ENCODE results near the gene MDGA2. TPM values are rescaled to one million over a fixed set of nuclear protein-coding genes. Genes with fewer than 3 reads are reported as not detected.
"Not testable (repeated sequence)": the region's sequence is repeated elsewhere in the genome, so short reads cannot be mapped to it uniquely, and the experiment has no call there.

The MDGA2 gene
- total RNA-seq, 1 donor from 2014 or later, result 8.1 TPM

GRCh38 chr14:47637753-47638152, 37.7 kb downstream of the MDGA2 start:
- Mint-ChIP-seq H3K4me3 (ENCODE audit: unreplicated experiment) (no peak overlapping the region), H3K36me3 (ENCODE audit: low read depth, unreplicated experiment) (no peaks in the 10 kb centered on the region), H3K4me1 (ENCODE audit: unreplicated experiment) (no peaks in the 10 kb centered on the region), H3K27me3 (ENCODE audit: unreplicated experiment) (no peaks in the 10 kb centered on the region), H3K9me3 (ENCODE audit: unreplicated experiment) (no peaks in the 10 kb centered on the region), H3K27ac (ENCODE audit: unreplicated experiment) (no peak overlapping the region)
- no peak for DNase-seq (ENCODE audit: low spot score)
- TF ChIP-seq CTCF (IDR thresholded peaks at IDR 0.05; ENCODE audit: unreplicated experiment), result no peak

DNA sequence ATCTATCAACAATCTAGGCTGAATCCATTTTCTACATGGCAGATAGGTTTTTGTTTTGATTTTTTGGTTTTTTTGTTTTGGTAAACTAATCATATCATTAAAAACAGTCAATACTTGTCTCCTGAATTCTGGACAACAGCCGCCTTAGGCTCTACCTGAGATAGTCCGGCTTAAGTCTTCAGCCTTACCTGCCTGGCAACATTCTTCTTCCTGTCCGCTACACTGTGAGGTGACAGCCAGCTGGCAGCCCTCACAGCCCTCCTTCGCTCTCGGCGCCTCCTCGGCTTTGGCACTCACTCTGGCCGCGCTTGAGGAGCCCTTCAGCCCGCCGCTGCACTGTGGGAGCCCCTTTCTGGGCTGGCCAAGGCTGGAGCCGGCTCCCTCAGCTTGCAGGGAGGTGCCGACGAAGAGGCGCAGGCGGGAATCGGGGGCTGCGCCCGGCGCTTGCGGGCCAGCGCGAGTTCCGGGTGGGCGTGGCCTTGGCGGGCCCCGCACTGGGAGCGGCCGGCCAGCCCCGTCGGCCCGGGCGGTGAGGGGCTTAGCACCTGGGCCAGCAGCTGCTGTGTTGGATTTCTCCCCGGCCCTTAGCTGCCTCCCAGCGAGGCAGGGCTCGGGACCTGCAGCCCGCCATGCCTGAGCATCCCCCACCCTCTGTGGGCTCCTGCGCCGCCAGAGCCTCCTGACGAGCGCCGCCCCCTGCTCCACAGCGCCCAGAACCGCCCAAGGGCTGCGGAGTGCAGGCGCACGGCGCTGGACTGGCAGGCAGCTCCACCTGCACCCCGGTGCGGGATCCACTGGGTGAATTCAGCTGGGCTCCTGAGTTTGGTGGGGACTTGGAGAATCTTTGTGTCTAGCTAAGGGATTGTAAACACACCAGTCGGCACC, 49.0 kb downstream of the MDGA2 start:
- H3K4me3 Mint-ChIP-seq (ENCODE audit: unreplicated experiment), result peak overlapping the region; percentile 80
- no peak for TF ChIP-seq CTCF (IDR thresholded peaks at IDR 0.05; ENCODE audit: unreplicated experiment)
- peak; percentile 27 for DNase-seq (ENCODE audit: low spot score)
- H3K36me3 Mint-ChIP-seq (ENCODE audit: low read depth, unreplicated experiment), result peaks cover 7% of the 10 kb centered on the region
- peaks cover 1% of the 10 kb centered on the region for H3K27me3 Mint-ChIP-seq (ENCODE audit: unreplicated experiment)
- no peaks in the 10 kb centered on the region for H3K4me1 Mint-ChIP-seq (ENCODE audit: unreplicated experiment)
- no peaks in the 10 kb centered on the region for H3K9me3 Mint-ChIP-seq (ENCODE audit: unreplicated experiment)
- H3K27ac Mint-ChIP-seq (ENCODE audit: unreplicated experiment), result no peak overlapping the region

DNA sequence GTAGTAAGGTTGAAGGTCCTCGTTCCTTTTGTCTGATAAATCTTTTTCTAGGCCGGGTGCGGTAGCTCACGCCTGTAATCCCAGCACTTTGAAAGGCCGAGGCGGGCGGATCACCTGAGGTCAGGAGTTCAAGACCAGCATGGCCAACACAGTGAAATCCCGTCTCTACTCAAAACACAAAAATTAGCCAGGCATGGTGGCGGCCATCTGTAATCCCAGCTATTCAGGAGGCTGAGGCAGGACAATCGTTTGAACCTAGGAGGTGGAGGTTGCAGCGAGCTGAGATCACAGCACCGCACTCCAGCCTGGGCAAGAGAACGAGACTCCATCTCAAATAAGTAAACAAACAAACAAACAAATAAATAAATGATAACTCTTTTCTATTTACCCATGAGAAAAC, 51.3 kb downstream of the MDGA2 start:
- DNase-seq (ENCODE audit: low spot score); H3K4me1 Mint-ChIP-seq (ENCODE audit: unreplicated experiment); H3K4me3 Mint-ChIP-seq (ENCODE audit: unreplicated experiment); H3K36me3 Mint-ChIP-seq (ENCODE audit: low read depth, unreplicated experiment); H3K27ac Mint-ChIP-seq (ENCODE audit: unreplicated experiment); H3K9me3 Mint-ChIP-seq (ENCODE audit: unreplicated experiment); H3K27me3 Mint-ChIP-seq (ENCODE audit: unreplicated experiment): not testable (repeated sequence)

GRCh38 chr14:47619392-47619791, 56.0 kb downstream of the MDGA2 start:
- no peak for TF ChIP-seq CTCF (IDR thresholded peaks at IDR 0.05; ENCODE audit: unreplicated experiment)
- Mint-ChIP-seq H3K9me3 (ENCODE audit: unreplicated experiment) (no peaks in the 10 kb centered on the region), H3K36me3 (ENCODE audit: low read depth, unreplicated experiment) (no peaks in the 10 kb centered on the region), H3K27ac (ENCODE audit: unreplicated experiment) (no peak overlapping the region), H3K4me1 (ENCODE audit: unreplicated experiment) (no peaks in the 10 kb centered on the region), H3K27me3 (ENCODE audit: unreplicated experiment) (peaks cover 2% of the 10 kb centered on the region), H3K4me3 (ENCODE audit: unreplicated experiment) (no peak overlapping the region)
- DNase-seq (ENCODE audit: low spot score), result no peak

DNA sequence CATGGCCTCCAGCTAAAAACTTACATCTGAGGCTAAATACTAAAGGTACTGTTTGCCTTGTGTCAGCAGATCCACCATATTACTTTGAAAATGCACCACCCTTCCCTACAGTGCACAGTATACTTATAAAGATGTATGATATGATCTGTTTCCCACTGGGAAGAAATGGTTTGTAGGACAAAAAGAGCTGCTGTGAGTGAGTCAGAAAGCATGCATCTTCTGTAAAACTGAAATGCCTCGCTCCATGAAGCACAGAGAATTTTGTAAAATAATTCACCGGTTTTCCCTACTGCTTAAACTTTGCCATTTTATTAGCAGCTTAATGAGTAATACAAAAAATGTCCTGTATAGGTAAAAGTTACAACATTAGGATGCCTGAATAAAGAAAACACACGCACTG, 68.8 kb downstream of the MDGA2 start:
- Mint-ChIP-seq H3K4me3 (ENCODE audit: unreplicated experiment) (no peak overlapping the region), H3K4me1 (ENCODE audit: unreplicated experiment) (no peaks in the 10 kb centered on the region), H3K27ac (ENCODE audit: unreplicated experiment) (no peak overlapping the region), H3K27me3 (ENCODE audit: unreplicated experiment) (peaks cover 1% of the 10 kb centered on the region), H3K36me3 (ENCODE audit: low read depth, unreplicated experiment) (no peaks in the 10 kb centered on the region), H3K9me3 (ENCODE audit: unreplicated experiment) (no peaks in the 10 kb centered on the region)
- DNase-seq (ENCODE audit: low spot score), result no peak
- TF ChIP-seq CTCF (IDR thresholded peaks at IDR 0.05; ENCODE audit: unreplicated experiment), result no peak

All from endothelial cell (in vitro differentiated cells).